GM18858 (cell line): Measurements from ENCODE around the gene FGFBP1.

Experiments used
- ATAC-seq: cut with Tn5 transposase; IDR thresholded peaks from one replicate; pipeline ENCODE4 v1.9.1; 2021; ENCODE audit not compliant: unreplicated experiment

FGFBP1 gene

GRCh38 chr4:15938640-15939039, at the start of gene FGFBP1:
TSS of gene FGFBP1 (minus strand) at chr4:15938740. CDS start at chr4:15936632, 2,108 bp downstream.
- ATAC-seq: no peak

GRCh38 chr4:15988222-15988621, 49.7 kb upstream of the FGFBP1 start:
- ATAC-seq: no peak

- ATAC-seq: no peak
Observed at GRCh38 chr4:15986907-15987306, 48.4 kb upstream of the FGFBP1 start.

- no peak for ATAC-seq
Observed at GRCh38 chr4:15983610-15984009, 45.1 kb upstream of the FGFBP1 start.

- no peak for ATAC-seq
Observed at GRCh38 chr4:15982842-15983524, 44.4 kb upstream of the FGFBP1 start.

- no peak for ATAC-seq
Observed at GRCh38 chr4:15976456-15977447, 38.2 kb upstream of the FGFBP1 start.

GRCh38 chr4:15971068-15971801, 32.7 kb upstream of the FGFBP1 start:
- no peak for ATAC-seq

GRCh38 chr4:15968551-15969300, 30.2 kb upstream of the FGFBP1 start:
- no peak for ATAC-seq

GRCh38 chr4:15965325-15965724, 26.8 kb upstream of the FGFBP1 start:
- ATAC-seq: no peak

- no peak for ATAC-seq
Observed at GRCh38 chr4:15964159-15964558, 25.6 kb upstream of the FGFBP1 start.

GRCh38 chr4:15963576-15963975, 25.0 kb upstream of the FGFBP1 start:
- ATAC-seq: peak; percentile 95

- ATAC-seq: peak; percentile 29
Observed at GRCh38 chr4:15963001-15963451, 24.5 kb upstream of the FGFBP1 start, which contains the start of gene FGFBP2. TSS of gene FGFBP2 (minus strand) at chr4:15963175. CDS start at chr4:15963129, 46 bp downstream.

- no peak for ATAC-seq
Observed at GRCh38 chr4:15961781-15962510, 23.4 kb upstream of the FGFBP1 start.

GRCh38 chr4:15958562-15958961, 20.0 kb upstream of the FGFBP1 start:
- ATAC-seq: no peak

GRCh38 chr4:15956179-15956850, 17.8 kb upstream of the FGFBP1 start:
- peak; percentile 88 for ATAC-seq

- ATAC-seq: no peak
Observed at GRCh38 chr4:15955670-15956069, 17.1 kb upstream of the FGFBP1 start.

GRCh38 chr4:15953625-15954024, 15.1 kb upstream of the FGFBP1 start:
- no peak for ATAC-seq

GRCh38 chr4:15951781-15952180, 13.2 kb upstream of the FGFBP1 start:
- ATAC-seq: peak; percentile 42

GRCh38 chr4:15948826-15949225, 10.3 kb upstream of the FGFBP1 start:
- ATAC-seq: no peak
